Right lobe of liver (tissue), 6 donors: Measurements from ENCODE around the gene OR52E5. TPM values are rescaled to one million over a fixed set of nuclear protein-coding genes. Genes with fewer than 3 reads are reported as not detected.

Source experiments
- ATAC-seq, 4 donors: fragments of 200-7000 bp; cut with Tn5 transposase; one replicate each; pipeline ENCODE4 v1.9.1; 2020; ENCODE audit warnings: mild to moderate bottlenecking in 4 of 4, moderate library complexity in 4 of 4
- DNase-seq, 3 donors: peaks; one replicate each; pipeline ENCODE4 v3.0.0-alpha.2; 2020
- H3K27ac ChIP-seq, 3 donors: fragments of 200-600 bp; one replicate each; pipeline ENCODE4 v1.8.0; 2022
- H3K27me3 ChIP-seq, 2 donors: fragments of 200-600 bp; one replicate each; pipeline ENCODE4 v1.8.0; 2022
- H3K36me3 ChIP-seq, 4 donors: fragments of 200-600 bp; sonication (generic) in 1 of 4; one replicate each; pipeline versions ENCODE4 v1.5.1 to v1.8.0; 2017 to 2022; ENCODE audit warnings: control low read depth in 1 of 4
- H3K4me1 ChIP-seq, 4 donors: fragments of 200-600 bp; sonication (generic) in 1 of 4; one replicate each; pipeline versions ENCODE4 v1.5.1 to v1.8.0; 2017 to 2022; ENCODE audit warnings: control low read depth in 1 of 4
- H3K4me3 ChIP-seq, 3 donors: fragments of 200-600 bp; one replicate each; pipeline ENCODE4 v1.8.0; 2022
- H3K9me3 ChIP-seq, 4 donors: fragments of 200-600 bp; sonication (generic) in 1 of 4; one replicate each; pipeline versions ENCODE4 v1.5.1 to v1.8.0; 2017 to 2022; ENCODE audit warnings: control low read depth in 1 of 4
- POLR2A ChIP-seq: fragments of 450-650 bp; IDR thresholded peaks from one replicate; pipeline ENCODE4 v1.6.1; 2017; ENCODE audit warnings: antibody characterized with exemption, mild to moderate bottlenecking
- WGBS: methylation state at CpG from one replicate; pipeline ENCODE4 v1.1.6; 2018; ENCODE audit warnings: low coverage, low lambda C conversion rate; ENCODE audit not compliant: insufficient coverage; ENCODE audit errors: missing lambda C conversion rate; 5-methylcytosine and 5-hydroxymethylcytosine counted together
- intact Hi-C, 2 donors: fragments of 100-400 bp; cut with DNase I; formaldehyde crosslinking; loops; one replicate each; pipeline versions ENCODE4 v1.11.2 to v1.14.1; 2022
- total RNA-seq, 6 experiments: library from RNA; depleted of rRNA in 2 of 6; stranded (reverse); fragments of >200 nt in 2 of 6; fragmentation: NEBNext Ultra II Directional in 3 of 6; extraction: Animal tissue kit (Norgen Biotek cat#: 25700) in 3 of 6; gene quantifications; one replicate each; pipeline versions ENCODE4 v1.1.0 to v1.2.4, GENCODE V29; 2016 to 2023
- TF ChIP-seq, protein P1 (sequence below), 4 donors: fragments of 200-600 bp in 3 of 4; fragments of 450-650 bp in 1 of 4; IDR thresholded peaks; one replicate each; pipeline versions ENCODE4 v1.5.1 to v1.8.0; 2016 to 2022; ENCODE audit warnings: antibody characterized with exemption in 4 of 4, mild to moderate bottlenecking in 2 of 4
- donor health status: DM: no; HTN: yes; CAD: no.
- donor health status: DM: no; HTN: no; CAD: no.
- donor health status: DM: no; HTN: no; CAD: no.
- donor health status: DM: no; HTN: yes; CAD: no.
- donor health status: DM: no; HTN: yes; CAD: no.

Gene OR52E5
- total RNA-seq, 6 experiments from 2014 or later = not detected

GRCh38 chr11:5941951-5942350, 48.9 kb downstream of the OR52E5 start, which contains the start of gene OR56A3:
Gene OR56A3, plus strand, starts transcription at chr11:5942251. Its CDS starts 5,096 bp downstream, at chr11:5947347.
- DNase-seq (no peak), ATAC-seq (no peak)
- Histone ChIP-seq H3K4me1 (no peaks in the 10 kb centered on the region), H3K27ac (no peak within 1 kb of the TSS), H3K36me3 (no peaks in the 10 kb centered on the region), H3K4me3 (no peak within 1 kb of the TSS), H3K9me3 (no peaks in the 10 kb centered on the region), H3K27me3 (no peaks in the 10 kb centered on the region)
- no peak for TF ChIP-seq POLR2A
- TF ChIP-seq, protein P1, sequence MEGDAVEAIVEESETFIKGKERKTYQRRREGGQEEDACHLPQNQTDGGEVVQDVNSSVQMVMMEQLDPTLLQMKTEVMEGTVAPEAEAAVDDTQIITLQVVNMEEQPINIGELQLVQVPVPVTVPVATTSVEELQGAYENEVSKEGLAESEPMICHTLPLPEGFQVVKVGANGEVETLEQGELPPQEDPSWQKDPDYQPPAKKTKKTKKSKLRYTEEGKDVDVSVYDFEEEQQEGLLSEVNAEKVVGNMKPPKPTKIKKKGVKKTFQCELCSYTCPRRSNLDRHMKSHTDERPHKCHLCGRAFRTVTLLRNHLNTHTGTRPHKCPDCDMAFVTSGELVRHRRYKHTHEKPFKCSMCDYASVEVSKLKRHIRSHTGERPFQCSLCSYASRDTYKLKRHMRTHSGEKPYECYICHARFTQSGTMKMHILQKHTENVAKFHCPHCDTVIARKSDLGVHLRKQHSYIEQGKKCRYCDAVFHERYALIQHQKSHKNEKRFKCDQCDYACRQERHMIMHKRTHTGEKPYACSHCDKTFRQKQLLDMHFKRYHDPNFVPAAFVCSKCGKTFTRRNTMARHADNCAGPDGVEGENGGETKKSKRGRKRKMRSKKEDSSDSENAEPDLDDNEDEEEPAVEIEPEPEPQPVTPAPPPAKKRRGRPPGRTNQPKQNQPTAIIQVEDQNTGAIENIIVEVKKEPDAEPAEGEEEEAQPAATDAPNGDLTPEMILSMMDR (IDR thresholded peaks at IDR 0.05) = no peak
- intact Hi-C loops = no loop called here
- WGBS = 64% methylated on average over 2 of the region's 3 CpGs

Other genes starting within 250 kb of the OR52E5 start
- gene TRIM5, start 208.1 kb upstream of the OR52E5 start, total RNA-seq = 10 to 100 TPM; 15.3 to 19.2 (median 18.2) TPM
- 10 to 100 TPM; 10.0 to 29.1 (median 13.8) TPM for gene TRIM22, start 203.4 kb upstream of the OR52E5 start, total RNA-seq
- under 1 TPM in 1 of 6 experiments, not detected in 5; 0.12 TPM for gene OR56B1, start 156.8 kb upstream of the OR52E5 start, total RNA-seq
- gene OR52N4, start 139.0 kb upstream of the OR52E5 start, total RNA-seq = not detected
- gene OR52N5, start 109.9 kb upstream of the OR52E5 start, total RNA-seq = not detected
- gene OR52N1, start 101.9 kb upstream of the OR52E5 start, total RNA-seq = not detected
- gene OR52N2, start 84.3 kb upstream of the OR52E5 start, total RNA-seq = not detected
- gene OR52E6, start 51.3 kb upstream of the OR52E5 start, total RNA-seq = not detected
- gene OR52E8, start 35.5 kb upstream of the OR52E5 start, total RNA-seq = not detected
- gene OR52E4, start 12.6 kb upstream of the OR52E5 start, total RNA-seq = not detected
- gene OR56A3, start 49.0 kb downstream of the OR52E5 start, total RNA-seq = not detected
- not detected for gene OR56A5, start 75.3 kb downstream of the OR52E5 start, total RNA-seq
- gene OR52L1, start 93.8 kb downstream of the OR52E5 start, total RNA-seq = not detected
- under 1 TPM in 1 of 6 experiments, not detected in 5; 0.04 TPM for gene OR56A4, start 113.7 kb downstream of the OR52E5 start, total RNA-seq
- gene OR56A1, start 137.6 kb downstream of the OR52E5 start, total RNA-seq = not detected
- not detected for gene OR56B4, start 214.5 kb downstream of the OR52E5 start, total RNA-seq